H9 (cell line): ENCODE results near the gene KRT8. TPM values are rescaled to one million over a fixed set of nuclear protein-coding genes. Genes with fewer than 3 reads are reported as not detected.
A peak's percentile ranks its signal among the peaks of the same experiment; 100 is the strongest.

Experiments used
- DNase-seq: peaks from one replicate; pipeline ENCODE4 v3.0.0-alpha.2; 2017
- H2AFZ ChIP-seq: one replicate; pipeline ENCODE4 v1.6.1; 2013; ENCODE audit warnings: mild to moderate bottlenecking, low read length, control low read depth, moderate library complexity
- H2AK5ac ChIP-seq: 2 replicates; pipeline ENCODE4 v1.6.1; 2013; ENCODE audit warnings: low read length, control low read depth, mixed read lengths; ENCODE audit not compliant: insufficient read length
- H2BK120ac ChIP-seq: one replicate; pipeline ENCODE4 v1.6.1; 2013; ENCODE audit warnings: low read depth, mild to moderate bottlenecking, low read length, control low read depth, inconsistent platforms; ENCODE audit not compliant: poor library complexity, severe bottlenecking
- H2BK12ac ChIP-seq: 2 replicates; pipeline ENCODE4 v1.6.1; 2013; ENCODE audit warnings: low read length, control low read depth, mixed read lengths, low read depth; ENCODE audit not compliant: insufficient read length
- H2BK15ac ChIP-seq: 2 replicates; pipeline ENCODE4 v1.6.1; 2013; ENCODE audit warnings: low read depth, low read length, control low read depth
- H2BK20ac ChIP-seq: one replicate; pipeline ENCODE4 v1.6.1; 2013; ENCODE audit warnings: low read depth, mild to moderate bottlenecking, low read length, control low read depth, inconsistent platforms; ENCODE audit not compliant: poor library complexity, severe bottlenecking
- H2BK5ac ChIP-seq: 2 replicates; pipeline ENCODE4 v1.6.1; 2013; ENCODE audit warnings: low read length, control low read depth, mixed read lengths; ENCODE audit not compliant: insufficient read length
- H3K14ac ChIP-seq: 2 replicates; pipeline ENCODE4 v1.6.1; 2013; ENCODE audit warnings: low read length, control low read depth; ENCODE audit not compliant: insufficient read depth
- H3K18ac ChIP-seq: 2 replicates; pipeline ENCODE4 v1.6.1; 2013; ENCODE audit warnings: low read depth, mild to moderate bottlenecking, mixed read lengths, low read length, control low read depth; ENCODE audit not compliant: insufficient read length
- H3K23ac ChIP-seq: 2 replicates; pipeline ENCODE4 v1.6.1; 2013; ENCODE audit warnings: low read length, control low read depth, mixed read lengths, low read depth; ENCODE audit not compliant: insufficient read length
- H3K23me2 ChIP-seq: 2 replicates; pipeline ENCODE4 v1.6.1; 2013; ENCODE audit warnings: low read depth, mild to moderate bottlenecking, mixed read lengths, low read length, control low read depth; ENCODE audit not compliant: insufficient read length, poor library complexity, severe bottlenecking
- H3K27ac ChIP-seq: 2 replicates; pipeline ENCODE4 v1.5.1; 2013; ENCODE audit warnings: low read length, control low read depth, mixed read lengths, low read depth; ENCODE audit not compliant: insufficient read length
- H3K27me3 ChIP-seq: 2 replicates; pipeline ENCODE4 v1.6.1; 2013; ENCODE audit warnings: low read length, control low read depth, inconsistent platforms; ENCODE audit not compliant: insufficient read depth
- H3K4ac ChIP-seq: 2 replicates; pipeline ENCODE4 v1.6.1; 2013; ENCODE audit warnings: low read depth, mild to moderate bottlenecking, control low read depth, inconsistent platforms, low read length, moderate library complexity
- H3K4me1 ChIP-seq: 2 replicates; pipeline ENCODE4 v1.6.1; 2013; ENCODE audit warnings: low read length, control low read depth, inconsistent platforms; ENCODE audit not compliant: insufficient read depth
- H3K4me2 ChIP-seq: 2 replicates; pipeline ENCODE4 v1.6.1; 2013; ENCODE audit warnings: low read length, control low read depth, mixed read lengths; ENCODE audit not compliant: insufficient read length, insufficient read depth
- H3K56ac ChIP-seq: 2 replicates; pipeline ENCODE4 v1.6.1; 2013; ENCODE audit warnings: low read depth, mild to moderate bottlenecking, mixed read lengths, low read length, control low read depth; ENCODE audit not compliant: insufficient read length
- H3K79me1 ChIP-seq: 2 replicates; pipeline ENCODE4 v1.6.1; 2013; ENCODE audit warnings: low read depth, mild to moderate bottlenecking, moderate library complexity, low read length, control low read depth, inconsistent platforms; ENCODE audit not compliant: insufficient read depth, poor library complexity, severe bottlenecking
- H3K79me2 ChIP-seq: 2 replicates; pipeline ENCODE4 v1.6.1; 2013; ENCODE audit warnings: low read length, control low read depth, inconsistent platforms; ENCODE audit not compliant: insufficient read depth
- H3K9ac ChIP-seq: 2 replicates; pipeline ENCODE4 v1.6.1; 2013; ENCODE audit warnings: low read length, control low read depth, mixed read lengths; ENCODE audit not compliant: insufficient read length; ENCODE audit errors: extremely low read depth
- H3K9me3 ChIP-seq: one replicate; pipeline ENCODE4 v1.6.1; 2013; ENCODE audit warnings: low read depth, low read length, inconsistent platforms; ENCODE audit not compliant: control insufficient read depth
- H3T11ph ChIP-seq: one replicate; pipeline ENCODE4 v1.6.1; 2013; ENCODE audit warnings: mild to moderate bottlenecking, low read length, control low read depth, inconsistent platforms
- H4K20me1 ChIP-seq: one replicate; pipeline ENCODE4 v1.6.1; 2013; ENCODE audit not compliant: control insufficient read depth, insufficient read length, insufficient read depth
- H4K5ac ChIP-seq: 2 replicates; pipeline ENCODE4 v1.6.1; 2013; ENCODE audit warnings: low read depth, mild to moderate bottlenecking, mixed read lengths, low read length, control low read depth; ENCODE audit not compliant: insufficient read length
- H4K8ac ChIP-seq: replicated peaks from 2 replicates; pipeline ENCODE4 v1.6.1; 2013; ENCODE audit warnings: low read length, control low read depth, mixed read lengths, low read depth; ENCODE audit not compliant: insufficient read length
- H4K91ac ChIP-seq: 2 replicates; pipeline ENCODE4 v1.6.1; 2013; ENCODE audit warnings: low read depth, mild to moderate bottlenecking, moderate library complexity, mixed read lengths, low read length, control low read depth; ENCODE audit not compliant: insufficient read length
- H3K27ac Mint-ChIP-seq, 3 experiments: 2 replicates in 2 of 3; 3 replicates in 1 of 3; pipeline ENCODE4 v1.8.0; 2020 to 2021; ENCODE audit warnings: mixed read lengths in 3 of 3, mild to moderate bottlenecking in 1 of 3, moderate library complexity in 1 of 3
- H3K27me3 Mint-ChIP-seq: 2 replicates; pipeline ENCODE4 v1.8.0; 2021; ENCODE audit warnings: low read depth, mild to moderate bottlenecking, moderate library complexity, mixed read lengths
- H3K36me3 Mint-ChIP-seq, 3 experiments: 2 replicates in 2 of 3; 3 replicates in 1 of 3; pipeline ENCODE4 v1.8.0; 2020 to 2021; ENCODE audit warnings: low read depth in 3 of 3, mixed read lengths in 3 of 3; ENCODE audit not compliant: insufficient read depth in 1 of 3
- H3K4me1 Mint-ChIP-seq, 2 experiments: 2 replicates each; pipeline ENCODE4 v1.8.0; 2020; ENCODE audit warnings: mixed read lengths in 2 of 2
- H3K4me3 Mint-ChIP-seq, 2 experiments: 2 replicates in 1 of 2; 3 replicates in 1 of 2; pipeline ENCODE4 v1.8.0; 2020 to 2021; ENCODE audit warnings: mild to moderate bottlenecking in 2 of 2, mixed read lengths in 2 of 2, moderate library complexity in 1 of 2
- H3K9me3 Mint-ChIP-seq, 2 experiments: 2 replicates in 1 of 2; 3 replicates in 1 of 2; pipeline ENCODE4 v1.8.0; 2020; ENCODE audit warnings: mild to moderate bottlenecking in 2 of 2, mixed read lengths in 2 of 2, moderate library complexity in 1 of 2
- WGBS: extraction: QIAGEN DNeasy Blood & Tissue Kit; methylation state at CpG from one replicate; pipeline ENCODE4 v1.1.7; 2013; ENCODE audit warnings: missing lambda C conversion rate, low lambda C conversion rate, mixed read lengths; ENCODE audit not compliant: insufficient read length; ENCODE audit errors: extremely low coverage; 5-methylcytosine and 5-hydroxymethylcytosine counted together
- total RNA-seq: library from RNA; stranded (reverse); gene quantifications from 2 replicates; pipeline ENCODE4 v1.2.1, GENCODE V29; 2021
- TF ChIP-seq, protein P1 (sequence below): fragments of 200-600 bp; sonication (generic); conservative IDR thresholded peaks from 3 replicates; pipeline ENCODE4 v1.8.0; 2021; ENCODE audit warnings: antibody characterized with exemption, mild to moderate bottlenecking

The KRT8 gene
- total RNA-seq, 1 experiment from 2014 or later, result 244 TPM

DNA sequence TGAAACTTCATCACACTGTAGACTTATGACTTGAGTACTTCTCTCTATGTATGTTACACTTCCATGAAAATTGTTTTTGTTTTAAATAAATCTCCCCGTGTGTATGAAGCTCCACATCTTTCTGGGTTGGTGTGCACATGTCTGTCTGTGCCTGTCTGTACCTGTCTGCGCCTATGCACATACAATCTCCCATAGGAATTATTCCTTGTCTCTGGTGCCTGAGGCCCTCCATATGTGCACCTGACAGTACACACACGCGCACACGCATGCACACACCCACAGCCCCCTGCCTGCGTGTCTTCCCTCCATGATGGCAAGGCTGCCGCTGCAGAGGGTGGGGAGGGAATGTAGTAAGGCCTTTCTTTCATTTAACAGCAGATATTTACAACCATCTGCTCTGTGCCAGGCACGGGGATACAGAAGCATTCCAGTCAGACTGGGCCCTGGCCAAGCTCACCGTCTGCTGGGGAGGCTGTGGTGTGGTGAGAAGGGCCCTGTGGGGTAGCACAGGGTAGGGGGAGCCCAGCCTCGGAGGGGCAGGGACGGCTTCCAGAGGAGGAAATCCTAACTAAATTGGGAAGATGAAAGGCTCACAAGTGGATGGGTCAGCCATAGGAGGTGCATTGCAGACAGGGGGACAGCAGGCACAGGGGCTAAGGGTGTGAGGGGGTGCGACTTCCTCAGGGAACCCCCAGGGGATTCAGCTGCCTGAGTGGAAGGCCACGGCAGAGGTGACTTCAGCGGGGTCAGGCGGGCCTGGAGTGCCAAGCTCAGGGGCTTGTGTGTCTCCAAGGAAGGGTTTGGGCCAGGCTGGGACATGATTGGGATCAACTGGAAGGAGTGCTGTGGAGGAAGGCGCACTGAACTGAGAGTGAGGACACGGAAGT lies 26.1 kb downstream of the KRT8 start:
- TF ChIP-seq, protein P1, sequence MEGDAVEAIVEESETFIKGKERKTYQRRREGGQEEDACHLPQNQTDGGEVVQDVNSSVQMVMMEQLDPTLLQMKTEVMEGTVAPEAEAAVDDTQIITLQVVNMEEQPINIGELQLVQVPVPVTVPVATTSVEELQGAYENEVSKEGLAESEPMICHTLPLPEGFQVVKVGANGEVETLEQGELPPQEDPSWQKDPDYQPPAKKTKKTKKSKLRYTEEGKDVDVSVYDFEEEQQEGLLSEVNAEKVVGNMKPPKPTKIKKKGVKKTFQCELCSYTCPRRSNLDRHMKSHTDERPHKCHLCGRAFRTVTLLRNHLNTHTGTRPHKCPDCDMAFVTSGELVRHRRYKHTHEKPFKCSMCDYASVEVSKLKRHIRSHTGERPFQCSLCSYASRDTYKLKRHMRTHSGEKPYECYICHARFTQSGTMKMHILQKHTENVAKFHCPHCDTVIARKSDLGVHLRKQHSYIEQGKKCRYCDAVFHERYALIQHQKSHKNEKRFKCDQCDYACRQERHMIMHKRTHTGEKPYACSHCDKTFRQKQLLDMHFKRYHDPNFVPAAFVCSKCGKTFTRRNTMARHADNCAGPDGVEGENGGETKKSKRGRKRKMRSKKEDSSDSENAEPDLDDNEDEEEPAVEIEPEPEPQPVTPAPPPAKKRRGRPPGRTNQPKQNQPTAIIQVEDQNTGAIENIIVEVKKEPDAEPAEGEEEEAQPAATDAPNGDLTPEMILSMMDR, result no peak
- H3K4me1 ChIP-seq, result no peaks in the 10 kb centered on the region
- no peak overlapping the region for H3T11ph ChIP-seq
- Mint-ChIP-seq H3K9me3 (no peaks in the 10 kb centered on the region), H3K4me1 (peaks cover 8 to 23% of the 10 kb centered on the region in 2 experiments), H3K27ac (no peak overlapping the region), H3K4me3 (peak overlapping the region; percentile 27 to 76; a peak in 4 of 5 replicates), H3K27me3 (peaks cover 37% of the 10 kb centered on the region), H3K36me3 (no peaks in the 10 kb centered on the region)
- H3K56ac ChIP-seq, result no peak overlapping the region
- no peak overlapping the region for H2BK5ac ChIP-seq
- no peak overlapping the region for H2BK120ac ChIP-seq
- no peaks in the 10 kb centered on the region; the same call in 1 of the 2 replicates for H3K27me3 ChIP-seq
- no peak overlapping the region for H2AFZ ChIP-seq
- no peaks in the 10 kb centered on the region for H3K79me2 ChIP-seq
- H3K4ac ChIP-seq, result no peak overlapping the region
- H2AK5ac ChIP-seq, result no peak overlapping the region
- H2BK15ac ChIP-seq, result no peak overlapping the region
- no peak for DNase-seq
- WGBS, result no CpG with 5 or more reads among the region's 17 CpGs
- H3K9ac ChIP-seq, result no peak overlapping the region
- no peak overlapping the region for H2BK20ac ChIP-seq
- no peak overlapping the region for H4K5ac ChIP-seq
- H3K23me2 ChIP-seq, result peaks cover 8% of the 10 kb centered on the region
- no peak overlapping the region for H3K23ac ChIP-seq
- H4K20me1 ChIP-seq, result no peaks in the 10 kb centered on the region
- H3K14ac ChIP-seq, result peak overlapping the region; percentile 81; the same call in 1 of the 2 replicates
- no peaks in the 10 kb centered on the region for H3K79me1 ChIP-seq
- H2BK12ac ChIP-seq, result no peak overlapping the region
- no peak overlapping the region for H4K91ac ChIP-seq
- H3K4me2 ChIP-seq, result peak overlapping the region; percentile 51
- no peak overlapping the region for H3K27ac ChIP-seq
- H3K9me3 ChIP-seq, result no peaks in the 10 kb centered on the region
- no peak overlapping the region for H4K8ac ChIP-seq
- peak overlapping the region; percentile 32 for H3K18ac ChIP-seq
